Mammary epithelial cell (primary cell): Measurements from ENCODE around the gene SRGAP2B.
"Not testable (repeated sequence)": the region's sequence is repeated elsewhere in the genome, so short reads cannot be mapped to it uniquely, and the experiment has no call there.

Source experiments
- CTCF ChIP-seq, 2 donors: IDR thresholded peaks in 1 of 2; conservative IDR thresholded peaks in 1 of 2; 2 replicates each; pipeline ENCODE4 v1.5.1; 2011 to 2012; ENCODE audit warnings: inconsistent platforms in 2 of 2, low read length in 2 of 2, mild to moderate bottlenecking in 2 of 2, control low read depth in 1 of 2, low read depth in 1 of 2; ENCODE audit not compliant: insufficient read depth in 1 of 2; ENCODE audit errors: extremely low read depth in 1 of 2
- EZH2 ChIP-seq: IDR thresholded peaks from 2 replicates; pipeline ENCODE4 v1.6.1; 2012; ENCODE audit warnings: low read length, inconsistent platforms, borderline replicate concordance

- TF ChIP-seq CTCF (conservative IDR thresholded peaks at IDR 0.05 in 1 of 2, IDR thresholded peaks at IDR 0.05 in 1 of 2; ENCODE audit: extremely low read depth in 1 of 2, insufficient read depth in 1 of 2, low read depth in 1 of 2, low read length in 2 of 2); EZH2: not testable (repeated sequence)
Measured at GRCh38 chr1:145094655-145095211, 395 bp downstream of the SRGAP2B start.
